H9 (cell line): ENCODE data around the gene IL20RA. TPM values are rescaled to one million over a fixed set of nuclear protein-coding genes. Genes with fewer than 3 reads are reported as not detected.

Experiments used
- DNase-seq: peaks from one replicate; pipeline ENCODE4 v3.0.0-alpha.2; 2017
- H2AFZ ChIP-seq: one replicate; pipeline ENCODE4 v1.6.1; 2013; ENCODE audit warnings: mild to moderate bottlenecking, low read length, control low read depth, moderate library complexity
- H2AK5ac ChIP-seq: 2 replicates; pipeline ENCODE4 v1.6.1; 2013; ENCODE audit warnings: low read length, control low read depth, mixed read lengths; ENCODE audit not compliant: insufficient read length
- H2BK120ac ChIP-seq: one replicate; pipeline ENCODE4 v1.6.1; 2013; ENCODE audit warnings: low read depth, mild to moderate bottlenecking, low read length, control low read depth, inconsistent platforms; ENCODE audit not compliant: poor library complexity, severe bottlenecking
- H2BK12ac ChIP-seq: 2 replicates; pipeline ENCODE4 v1.6.1; 2013; ENCODE audit warnings: low read length, control low read depth, mixed read lengths, low read depth; ENCODE audit not compliant: insufficient read length
- H2BK15ac ChIP-seq: 2 replicates; pipeline ENCODE4 v1.6.1; 2013; ENCODE audit warnings: low read depth, low read length, control low read depth
- H2BK20ac ChIP-seq: one replicate; pipeline ENCODE4 v1.6.1; 2013; ENCODE audit warnings: low read depth, mild to moderate bottlenecking, low read length, control low read depth, inconsistent platforms; ENCODE audit not compliant: poor library complexity, severe bottlenecking
- H2BK5ac ChIP-seq: 2 replicates; pipeline ENCODE4 v1.6.1; 2013; ENCODE audit warnings: low read length, control low read depth, mixed read lengths; ENCODE audit not compliant: insufficient read length
- H3K14ac ChIP-seq: 2 replicates; pipeline ENCODE4 v1.6.1; 2013; ENCODE audit warnings: low read length, control low read depth; ENCODE audit not compliant: insufficient read depth
- H3K18ac ChIP-seq: 2 replicates; pipeline ENCODE4 v1.6.1; 2013; ENCODE audit warnings: low read depth, mild to moderate bottlenecking, mixed read lengths, low read length, control low read depth; ENCODE audit not compliant: insufficient read length
- H3K23ac ChIP-seq: 2 replicates; pipeline ENCODE4 v1.6.1; 2013; ENCODE audit warnings: low read length, control low read depth, mixed read lengths, low read depth; ENCODE audit not compliant: insufficient read length
- H3K23me2 ChIP-seq: 2 replicates; pipeline ENCODE4 v1.6.1; 2013; ENCODE audit warnings: low read depth, mild to moderate bottlenecking, mixed read lengths, low read length, control low read depth; ENCODE audit not compliant: insufficient read length, poor library complexity, severe bottlenecking
- H3K27ac ChIP-seq: 2 replicates; pipeline ENCODE4 v1.5.1; 2013; ENCODE audit warnings: low read length, control low read depth, mixed read lengths, low read depth; ENCODE audit not compliant: insufficient read length
- H3K27me3 ChIP-seq: 2 replicates; pipeline ENCODE4 v1.6.1; 2013; ENCODE audit warnings: low read length, control low read depth, inconsistent platforms; ENCODE audit not compliant: insufficient read depth
- H3K4ac ChIP-seq: 2 replicates; pipeline ENCODE4 v1.6.1; 2013; ENCODE audit warnings: low read depth, mild to moderate bottlenecking, control low read depth, inconsistent platforms, low read length, moderate library complexity
- H3K4me1 ChIP-seq: 2 replicates; pipeline ENCODE4 v1.6.1; 2013; ENCODE audit warnings: low read length, control low read depth, inconsistent platforms; ENCODE audit not compliant: insufficient read depth
- H3K4me2 ChIP-seq: 2 replicates; pipeline ENCODE4 v1.6.1; 2013; ENCODE audit warnings: low read length, control low read depth, mixed read lengths; ENCODE audit not compliant: insufficient read length, insufficient read depth
- H3K56ac ChIP-seq: 2 replicates; pipeline ENCODE4 v1.6.1; 2013; ENCODE audit warnings: low read depth, mild to moderate bottlenecking, mixed read lengths, low read length, control low read depth; ENCODE audit not compliant: insufficient read length
- H3K79me1 ChIP-seq: 2 replicates; pipeline ENCODE4 v1.6.1; 2013; ENCODE audit warnings: low read depth, mild to moderate bottlenecking, moderate library complexity, low read length, control low read depth, inconsistent platforms; ENCODE audit not compliant: insufficient read depth, poor library complexity, severe bottlenecking
- H3K79me2 ChIP-seq: 2 replicates; pipeline ENCODE4 v1.6.1; 2013; ENCODE audit warnings: low read length, control low read depth, inconsistent platforms; ENCODE audit not compliant: insufficient read depth
- H3K9ac ChIP-seq: 2 replicates; pipeline ENCODE4 v1.6.1; 2013; ENCODE audit warnings: low read length, control low read depth, mixed read lengths; ENCODE audit not compliant: insufficient read length; ENCODE audit errors: extremely low read depth
- H3K9me3 ChIP-seq: one replicate; pipeline ENCODE4 v1.6.1; 2013; ENCODE audit warnings: low read depth, low read length, inconsistent platforms; ENCODE audit not compliant: control insufficient read depth
- H3T11ph ChIP-seq: one replicate; pipeline ENCODE4 v1.6.1; 2013; ENCODE audit warnings: mild to moderate bottlenecking, low read length, control low read depth, inconsistent platforms
- H4K20me1 ChIP-seq: one replicate; pipeline ENCODE4 v1.6.1; 2013; ENCODE audit not compliant: control insufficient read depth, insufficient read length, insufficient read depth
- H4K5ac ChIP-seq: 2 replicates; pipeline ENCODE4 v1.6.1; 2013; ENCODE audit warnings: low read depth, mild to moderate bottlenecking, mixed read lengths, low read length, control low read depth; ENCODE audit not compliant: insufficient read length
- H4K8ac ChIP-seq: replicated peaks from 2 replicates; pipeline ENCODE4 v1.6.1; 2013; ENCODE audit warnings: low read length, control low read depth, mixed read lengths, low read depth; ENCODE audit not compliant: insufficient read length
- H4K91ac ChIP-seq: 2 replicates; pipeline ENCODE4 v1.6.1; 2013; ENCODE audit warnings: low read depth, mild to moderate bottlenecking, moderate library complexity, mixed read lengths, low read length, control low read depth; ENCODE audit not compliant: insufficient read length
- H3K27ac Mint-ChIP-seq, 3 experiments: 2 replicates in 2 of 3; 3 replicates in 1 of 3; pipeline ENCODE4 v1.8.0; 2020 to 2021; ENCODE audit warnings: mixed read lengths in 3 of 3, mild to moderate bottlenecking in 1 of 3, moderate library complexity in 1 of 3
- H3K27me3 Mint-ChIP-seq: 2 replicates; pipeline ENCODE4 v1.8.0; 2021; ENCODE audit warnings: low read depth, mild to moderate bottlenecking, moderate library complexity, mixed read lengths
- H3K36me3 Mint-ChIP-seq, 3 experiments: 2 replicates in 2 of 3; 3 replicates in 1 of 3; pipeline ENCODE4 v1.8.0; 2020 to 2021; ENCODE audit warnings: low read depth in 3 of 3, mixed read lengths in 3 of 3; ENCODE audit not compliant: insufficient read depth in 1 of 3
- H3K4me1 Mint-ChIP-seq, 2 experiments: 2 replicates each; pipeline ENCODE4 v1.8.0; 2020; ENCODE audit warnings: mixed read lengths in 2 of 2
- H3K4me3 Mint-ChIP-seq, 2 experiments: 2 replicates in 1 of 2; 3 replicates in 1 of 2; pipeline ENCODE4 v1.8.0; 2020 to 2021; ENCODE audit warnings: mild to moderate bottlenecking in 2 of 2, mixed read lengths in 2 of 2, moderate library complexity in 1 of 2
- H3K9me3 Mint-ChIP-seq, 2 experiments: 2 replicates in 1 of 2; 3 replicates in 1 of 2; pipeline ENCODE4 v1.8.0; 2020; ENCODE audit warnings: mild to moderate bottlenecking in 2 of 2, mixed read lengths in 2 of 2, moderate library complexity in 1 of 2
- CTCF ChIP-seq: fragments of 200-600 bp; sonication (generic); conservative IDR thresholded peaks from 3 replicates; pipeline ENCODE4 v1.8.0; 2021; ENCODE audit warnings: antibody characterized with exemption, mild to moderate bottlenecking
- WGBS: extraction: QIAGEN DNeasy Blood & Tissue Kit; methylation state at CpG from one replicate; pipeline ENCODE4 v1.1.7; 2013; ENCODE audit warnings: missing lambda C conversion rate, low lambda C conversion rate, mixed read lengths; ENCODE audit not compliant: insufficient read length; ENCODE audit errors: extremely low coverage; 5-methylcytosine and 5-hydroxymethylcytosine counted together
- total RNA-seq: library from RNA; stranded (reverse); gene quantifications from 2 replicates; pipeline ENCODE4 v1.2.1, GENCODE V29; 2021

The IL20RA gene
- total RNA-seq, 1 experiment from 2014 or later = 0.74 TPM

- TF ChIP-seq CTCF = no peak
- no peak for DNase-seq
Observed at GRCh38 chr6:137070303-137070702, 25.5 kb upstream of the IL20RA start.

More at GRCh38 chr6:137070303-137070702, 25.5 kb upstream of the IL20RA start:
- Histone ChIP-seq H4K5ac (no peak overlapping the region), H3K9me3 (no peaks in the 10 kb centered on the region), H3K4me2 (no peak overlapping the region), H2AK5ac (no peak overlapping the region), H2BK15ac (no peak overlapping the region), H3K79me1 (no peaks in the 10 kb centered on the region), H3K4ac (no peak overlapping the region), H3T11ph (no peak overlapping the region), H3K23ac (no peak overlapping the region), H3K18ac (no peak overlapping the region), H2BK5ac (no peak overlapping the region), H3K4me1 (no peaks in the 10 kb centered on the region; the same call in 1 of the 2 replicates), H3K79me2 (no peaks in the 10 kb centered on the region), H4K20me1 (no peaks in the 10 kb centered on the region), H4K8ac (no peak overlapping the region), H2AFZ (no peak overlapping the region), H2BK20ac (no peak overlapping the region), H3K27me3 (no peaks in the 10 kb centered on the region), H3K14ac (no peak overlapping the region), H4K91ac (no peak overlapping the region), H2BK12ac (no peak overlapping the region), H3K9ac (no peak overlapping the region), H3K23me2 (no peaks in the 10 kb centered on the region), H2BK120ac (no peak overlapping the region), H3K27ac (no peak overlapping the region), H3K56ac (no peak overlapping the region)
- Mint-ChIP-seq H3K9me3 (peaks cover 9 to 17% of the 10 kb centered on the region in 2 experiments), H3K4me3 (no peak overlapping the region), H3K27ac (no peak overlapping the region), H3K36me3 (peaks cover 0 to 13% (median 5%) of the 10 kb centered on the region in 3 experiments; a peak in 4 of 7 replicates), H3K4me1 (peaks cover 5 to 7% of the 10 kb centered on the region in 2 experiments), H3K27me3 (peaks cover 3% of the 10 kb centered on the region)
- WGBS = no CpG with 5 or more reads among the region's 5 CpGs
